GM23338 (cell line): ENCODE results near the gene LOXHD1.

Experiments
- CTCF ChIP-seq, 2 experiments: fragments of 200-600 bp in 1 of 2; sonication (generic) in 1 of 2; conservative IDR thresholded peaks; 2 replicates each; pipeline versions ENCODE4 v1.5.1 to v1.6.1; 2016 to 2017; ENCODE audit warnings: antibody characterized with exemption in 2 of 2, low read depth in 2 of 2, mild to moderate bottlenecking in 2 of 2, moderate library complexity in 1 of 2
- EZH2 ChIP-seq: fragments of 200-600 bp; sonication (generic); IDR thresholded peaks from one replicate; pipeline ENCODE4 v1.8.0; 2017; ENCODE audit warnings: antibody characterized with exemption, mild to moderate bottlenecking, low read depth; ENCODE audit not compliant: unreplicated experiment
- JUNB ChIP-seq: IDR thresholded peaks from one replicate; pipeline ENCODE4 v1.6.1; 2016; ENCODE audit warnings: antibody characterized with exemption; ENCODE audit not compliant: unreplicated experiment
- POLR2AphosphoS5 ChIP-seq: IDR thresholded peaks from 2 replicates; pipeline ENCODE4 v1.6.1; 2016; ENCODE audit warnings: antibody characterized with exemption, low read depth
- TF ChIP-seq, protein P1 (sequence below): IDR thresholded peaks from one replicate; pipeline ENCODE4 v1.6.1; 2018; ENCODE audit warnings: antibody characterized with exemption; ENCODE audit not compliant: unreplicated experiment

DNA sequence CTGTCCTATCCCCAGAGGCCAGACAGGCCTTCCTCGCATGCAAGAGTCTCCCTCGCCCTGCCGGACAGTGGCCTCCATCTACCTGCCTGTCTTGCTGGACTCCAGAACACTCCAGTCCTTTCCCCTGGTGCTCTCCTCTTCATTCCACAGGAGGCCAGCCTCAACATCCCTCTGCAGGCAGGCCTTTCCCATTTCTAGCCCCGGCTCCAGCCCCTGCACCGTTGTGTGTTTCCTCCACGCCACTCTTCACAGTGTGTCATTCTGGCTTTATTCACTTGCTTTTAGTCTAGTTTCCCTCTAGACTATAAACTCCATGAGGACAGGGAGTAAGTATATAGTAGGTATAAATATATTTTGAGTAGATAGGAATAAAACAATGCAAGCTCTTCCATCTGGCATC lies 81.2 kb downstream of the LOXHD1 start:
- TF ChIP-seq CTCF (conservative IDR thresholded peaks at IDR 0.05; ENCODE audit: low read depth in 2 of 2) (no peak), EZH2 (no peak), POLR2AphosphoS5 (no peak), JUNB (no peak)
- TF ChIP-seq, protein P1, sequence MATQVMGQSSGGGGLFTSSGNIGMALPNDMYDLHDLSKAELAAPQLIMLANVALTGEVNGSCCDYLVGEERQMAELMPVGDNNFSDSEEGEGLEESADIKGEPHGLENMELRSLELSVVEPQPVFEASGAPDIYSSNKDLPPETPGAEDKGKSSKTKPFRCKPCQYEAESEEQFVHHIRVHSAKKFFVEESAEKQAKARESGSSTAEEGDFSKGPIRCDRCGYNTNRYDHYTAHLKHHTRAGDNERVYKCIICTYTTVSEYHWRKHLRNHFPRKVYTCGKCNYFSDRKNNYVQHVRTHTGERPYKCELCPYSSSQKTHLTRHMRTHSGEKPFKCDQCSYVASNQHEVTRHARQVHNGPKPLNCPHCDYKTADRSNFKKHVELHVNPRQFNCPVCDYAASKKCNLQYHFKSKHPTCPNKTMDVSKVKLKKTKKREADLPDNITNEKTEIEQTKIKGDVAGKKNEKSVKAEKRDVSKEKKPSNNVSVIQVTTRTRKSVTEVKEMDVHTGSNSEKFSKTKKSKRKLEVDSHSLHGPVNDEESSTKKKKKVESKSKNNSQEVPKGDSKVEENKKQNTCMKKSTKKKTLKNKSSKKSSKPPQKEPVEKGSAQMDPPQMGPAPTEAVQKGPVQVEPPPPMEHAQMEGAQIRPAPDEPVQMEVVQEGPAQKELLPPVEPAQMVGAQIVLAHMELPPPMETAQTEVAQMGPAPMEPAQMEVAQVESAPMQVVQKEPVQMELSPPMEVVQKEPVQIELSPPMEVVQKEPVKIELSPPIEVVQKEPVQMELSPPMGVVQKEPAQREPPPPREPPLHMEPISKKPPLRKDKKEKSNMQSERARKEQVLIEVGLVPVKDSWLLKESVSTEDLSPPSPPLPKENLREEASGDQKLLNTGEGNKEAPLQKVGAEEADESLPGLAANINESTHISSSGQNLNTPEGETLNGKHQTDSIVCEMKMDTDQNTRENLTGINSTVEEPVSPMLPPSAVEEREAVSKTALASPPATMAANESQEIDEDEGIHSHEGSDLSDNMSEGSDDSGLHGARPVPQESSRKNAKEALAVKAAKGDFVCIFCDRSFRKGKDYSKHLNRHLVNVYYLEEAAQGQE, result no peak
